Keratinocyte (primary cell): Measurements from ENCODE around the gene CCL2. TPM values are rescaled to one million over a fixed set of nuclear protein-coding genes. Genes with fewer than 3 reads are reported as not detected.

ENCODE experiments used
- DNase-seq: peaks from one replicate; pipeline ENCODE4 v3.0.0-alpha.2; 2011; ENCODE audit warnings: low read depth, missing footprints, low spot score
- FAIRE-seq: peaks from 2 replicates; lab custom pipeline; 2011; peaks lifted over from hg19 to GRCh38; lab: Jason Lieb, UNC
- H2AFZ ChIP-seq: 2 replicates; pipeline ENCODE4 v1.6.0; 2012; ENCODE audit warnings: low read length, control low read depth, inconsistent platforms; ENCODE audit not compliant: control insufficient read depth
- H3K27ac ChIP-seq: 2 replicates; pipeline ENCODE4 v1.5.1; 2011; ENCODE audit warnings: low read length; ENCODE audit not compliant: control insufficient read depth, insufficient read depth
- H3K27me3 ChIP-seq: 3 replicates; pipeline ENCODE4 v1.6.0; 2011; ENCODE audit warnings: low read length; ENCODE audit not compliant: control insufficient read depth, insufficient read depth; ENCODE audit errors: extremely low read depth
- H3K36me3 ChIP-seq, 2 experiments: 2 replicates in 1 of 2; 3 replicates in 1 of 2; pipeline ENCODE4 v1.5.1; 2011; ENCODE audit warnings: low read length in 2 of 2, mild to moderate bottlenecking in 1 of 2; ENCODE audit not compliant: control insufficient read depth in 2 of 2, insufficient read depth in 2 of 2; ENCODE audit errors: extremely low read depth in 1 of 2
- H3K4me1 ChIP-seq: 3 replicates; pipeline ENCODE4 v1.5.1; 2011; ENCODE audit warnings: low read length; ENCODE audit not compliant: control insufficient read depth, insufficient read depth; ENCODE audit errors: extremely low read depth
- H3K4me2 ChIP-seq: 3 replicates; pipeline ENCODE4 v1.6.0; 2011; ENCODE audit warnings: low read depth, low read length; ENCODE audit not compliant: control insufficient read depth, insufficient read depth; ENCODE audit errors: extremely low read depth
- H3K4me3 ChIP-seq, 3 experiments: fragments of 200-600 bp in 1 of 3; sonication (generic) in 1 of 3; 2 replicates in 2 of 3; 3 replicates in 1 of 3; pipeline ENCODE4 v1.5.1; 2011 to 2016; ENCODE audit warnings: low read length in 3 of 3, mild to moderate bottlenecking in 3 of 3, control low read depth in 2 of 3, inconsistent platforms in 1 of 3, low read depth in 1 of 3, mixed read lengths in 1 of 3, mixed run types in 1 of 3, moderate library complexity in 1 of 3; ENCODE audit not compliant: control insufficient read depth in 2 of 3, insufficient read depth in 2 of 3; ENCODE audit errors: extremely low read depth in 1 of 3
- H3K79me2 ChIP-seq: 2 replicates; pipeline ENCODE4 v1.6.0; 2012; ENCODE audit warnings: low read length; ENCODE audit not compliant: control insufficient read depth, insufficient read depth
- H3K9ac ChIP-seq: 3 replicates; pipeline ENCODE4 v1.6.0; 2011; ENCODE audit warnings: low read length; ENCODE audit not compliant: control insufficient read depth, insufficient read depth; ENCODE audit errors: extremely low read depth
- H3K9me1 ChIP-seq: 3 replicates; pipeline ENCODE4 v1.6.0; 2011; ENCODE audit warnings: low read length; ENCODE audit not compliant: control insufficient read depth, insufficient read depth; ENCODE audit errors: extremely low read depth
- H3K9me3 ChIP-seq: 2 replicates; pipeline ENCODE4 v1.5.1; 2012; ENCODE audit warnings: low read depth, low read length; ENCODE audit not compliant: control insufficient read depth
- H4K20me1 ChIP-seq: 3 replicates; pipeline ENCODE4 v1.6.0; 2011; ENCODE audit warnings: low read length; ENCODE audit not compliant: control insufficient read depth, insufficient read depth; ENCODE audit errors: extremely low read depth
- CTCF ChIP-seq, 3 experiments: IDR thresholded peaks in 1 of 3; conservative IDR thresholded peaks in 1 of 3; optimal IDR thresholded peaks in 1 of 3; 2 replicates in 2 of 3; 3 replicates in 1 of 3; pipeline versions ENCODE3 to v1.5.1; 2011; ENCODE audit warnings: low read length in 3 of 3, mild to moderate bottlenecking in 3 of 3, moderate library complexity in 2 of 3, control low read depth in 1 of 3, inconsistent platforms in 1 of 3; ENCODE audit not compliant: insufficient read depth in 2 of 3; ENCODE audit errors: extremely low read depth in 1 of 3
- EZH2 ChIP-seq: IDR thresholded peaks from one replicate; pipeline ENCODE4 v1.6.1; 2012; ENCODE audit warnings: inconsistent platforms, mild to moderate bottlenecking, low read length, moderate library complexity
- dilution Hi-C: fragments of 300-500 bp; cut with MboI; formaldehyde crosslinking; loops from one replicate; pipeline ENCODE4 v1.7.0; 2020; ENCODE audit warnings: low sequenced_read_pairs; ENCODE audit not compliant: extremely low pct_ligation_motif_present
- polyA plus RNA-seq, 5 experiments: library from polyadenylated mRNA; depleted of rRNA in 3 of 5; stranded (reverse) in 3 of 5; stranded (forward) in 1 of 5; unstranded in 1 of 5; fragments of >200 nt; gene quantifications; 1 replicate in 1 of 5; 2 replicates in 3 of 5; 3 replicates in 1 of 5; pipeline versions ENCODE4 v1.2.1 to v1.2.3, GENCODE V29; 2011 to 2012; ENCODE audit warnings: missing spikeins in 2 of 5, low read depth in 1 of 5, low replicate concordance in 1 of 5

Gene CCL2
- polyA plus RNA-seq, 1 donor (not counting 4 experiments of a cell fraction or from before 2014, with no cell fraction given), result 0.24 TPM

- H3K4me2 ChIP-seq, result no peak overlapping the region
- H2AFZ ChIP-seq, result no peak overlapping the region
- no peaks in the 10 kb centered on the region for H3K9me3 ChIP-seq
- no peak overlapping the region for H3K27ac ChIP-seq
- no peaks in the 10 kb centered on the region for H4K20me1 ChIP-seq
- no peaks in the 10 kb centered on the region for H3K36me3 ChIP-seq
- TF ChIP-seq CTCF (optimal IDR thresholded peaks at IDR 0.05 in 1 of 3, IDR thresholded peaks at IDR 0.05 in 1 of 3, conservative IDR thresholded peaks at IDR 0.05 in 1 of 3; ENCODE audit: extremely low read depth in 1 of 3, insufficient read depth in 2 of 3, low read length in 3 of 3) (no peak), EZH2 (no peak)
- no peak for FAIRE-seq
- H3K9me1 ChIP-seq, result no peaks in the 10 kb centered on the region
- H3K4me3 ChIP-seq, result no peak overlapping the region
- H3K27me3 ChIP-seq, result no peaks in the 10 kb centered on the region
- no peak for DNase-seq
- dilution Hi-C loops, result no loop called here
- H3K79me2 ChIP-seq, result no peaks in the 10 kb centered on the region
- peaks cover 30% of the 10 kb centered on the region for H3K4me1 ChIP-seq
- H3K9ac ChIP-seq, result no peak overlapping the region
Observed at GRCh38 chr17:34302636-34303035, 47.6 kb downstream of the CCL2 start.

- Histone ChIP-seq H3K36me3 (no peaks in the 10 kb centered on the region), H3K9ac (no peak overlapping the region), H3K4me1 (peaks cover 27% of the 10 kb centered on the region), H3K27ac (no peak overlapping the region), H3K9me1 (no peaks in the 10 kb centered on the region), H3K4me2 (no peak overlapping the region), H3K9me3 (no peaks in the 10 kb centered on the region), H2AFZ (no peak overlapping the region), H3K79me2 (no peaks in the 10 kb centered on the region), H3K27me3 (no peaks in the 10 kb centered on the region), H4K20me1 (no peaks in the 10 kb centered on the region), H3K4me3 (no peak overlapping the region)
- TF ChIP-seq CTCF (optimal IDR thresholded peaks at IDR 0.05 in 1 of 3, IDR thresholded peaks at IDR 0.05 in 1 of 3, conservative IDR thresholded peaks at IDR 0.05 in 1 of 3; ENCODE audit: extremely low read depth in 1 of 3, insufficient read depth in 2 of 3, low read length in 3 of 3) (no peak), EZH2 (no peak)
- dilution Hi-C loops, result no loop called here
- DNase-seq (no peak), FAIRE-seq (no peak)
Observed at GRCh38 chr17:34303606-34304005, 48.5 kb downstream of the CCL2 start.
